ENCODE measurements around the gene C14orf119.

Gene C14orf119

DNA sequence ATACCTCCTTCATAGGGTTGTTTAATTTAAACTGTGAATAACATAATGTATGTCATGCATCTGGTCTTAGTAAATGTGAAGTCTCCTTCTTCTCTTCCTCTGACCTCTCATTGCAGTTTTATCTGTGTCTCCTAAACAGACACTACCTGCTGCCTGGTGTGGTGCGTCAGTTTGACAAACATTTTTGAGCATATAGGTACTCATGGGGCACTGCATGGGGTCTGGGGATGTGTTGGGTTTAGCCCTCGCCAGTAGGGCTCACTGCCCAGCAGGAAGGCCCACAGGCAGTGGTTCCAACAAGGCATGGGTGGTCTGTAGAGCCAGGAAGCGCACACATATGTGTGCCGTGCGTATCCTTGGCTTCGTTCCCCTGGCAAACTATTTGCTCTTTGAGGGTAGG, 26.8 kb downstream of the C14orf119 start:
- no peak for FAIRE-seq
- DNase-seq (ENCODE audit: insufficient read length, low spot score): no peak

GRCh38 chr14:23123419-23123818, 28.1 kb downstream of the C14orf119 start:
- DNase-seq (ENCODE audit: insufficient read length, low spot score) (no peak), FAIRE-seq (no peak)

DNA sequence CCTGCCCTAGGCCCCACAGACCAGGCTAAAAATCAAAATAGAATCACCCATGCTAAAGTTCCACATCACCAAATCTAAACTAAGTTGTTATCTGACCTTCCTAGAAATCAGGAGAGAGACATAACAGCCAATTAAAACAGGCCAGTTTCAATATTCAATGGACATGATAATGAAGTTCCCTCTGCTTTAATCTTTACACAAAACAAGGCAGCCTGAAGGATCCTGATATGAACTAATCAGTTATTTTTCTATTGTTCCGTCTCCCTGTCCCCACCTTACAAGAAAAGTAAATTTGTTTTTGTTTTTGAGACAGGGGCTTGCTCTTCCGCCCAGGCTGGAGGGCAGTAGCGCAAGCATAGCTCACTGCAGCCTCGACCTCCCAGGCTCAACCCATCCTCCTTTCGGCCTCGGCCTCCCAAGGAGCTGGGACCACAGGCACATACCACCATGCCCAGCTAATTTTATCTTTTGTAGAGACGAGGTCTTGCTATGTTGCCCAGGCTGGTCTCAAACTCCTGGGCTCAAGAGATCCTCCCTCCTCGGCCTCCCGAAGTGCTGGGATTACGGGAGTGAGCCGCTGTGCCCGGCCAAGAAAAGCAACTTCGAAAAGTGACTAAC, 29.1 kb downstream of the C14orf119 start:
- FAIRE-seq (no peak), DNase-seq (ENCODE audit: insufficient read length, low spot score) (no peak)

DNA sequence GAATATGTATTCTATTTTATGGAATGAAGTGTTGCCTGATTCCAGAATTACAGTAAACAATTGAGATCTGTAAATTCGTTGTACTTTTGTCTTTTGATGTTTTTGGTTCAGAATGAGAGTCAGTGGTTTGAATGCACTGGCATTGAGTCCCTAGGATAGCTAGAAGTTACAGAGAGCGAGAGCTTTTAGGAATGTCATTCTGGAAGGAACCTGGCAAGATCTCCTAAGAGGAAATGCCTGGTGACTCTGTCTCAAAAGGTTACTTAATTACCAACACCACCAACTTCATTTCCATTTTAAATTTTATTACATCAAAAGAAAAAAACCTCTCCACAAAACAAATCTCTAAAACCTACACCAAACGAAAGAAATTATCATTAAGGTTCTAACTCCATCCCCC, 29.7 kb downstream of the C14orf119 start:
- no peak for FAIRE-seq

GRCh38 chr14:23125933-23126524, 30.7 kb downstream of the C14orf119 start:
- DNase-seq (ENCODE audit: insufficient read length, low spot score) (no peak), FAIRE-seq (no peak)

More for the DNA sequence above, 29.7 kb downstream of the C14orf119 start:
- no peak for DNase-seq (ENCODE audit: insufficient read length, low spot score)

DNA sequence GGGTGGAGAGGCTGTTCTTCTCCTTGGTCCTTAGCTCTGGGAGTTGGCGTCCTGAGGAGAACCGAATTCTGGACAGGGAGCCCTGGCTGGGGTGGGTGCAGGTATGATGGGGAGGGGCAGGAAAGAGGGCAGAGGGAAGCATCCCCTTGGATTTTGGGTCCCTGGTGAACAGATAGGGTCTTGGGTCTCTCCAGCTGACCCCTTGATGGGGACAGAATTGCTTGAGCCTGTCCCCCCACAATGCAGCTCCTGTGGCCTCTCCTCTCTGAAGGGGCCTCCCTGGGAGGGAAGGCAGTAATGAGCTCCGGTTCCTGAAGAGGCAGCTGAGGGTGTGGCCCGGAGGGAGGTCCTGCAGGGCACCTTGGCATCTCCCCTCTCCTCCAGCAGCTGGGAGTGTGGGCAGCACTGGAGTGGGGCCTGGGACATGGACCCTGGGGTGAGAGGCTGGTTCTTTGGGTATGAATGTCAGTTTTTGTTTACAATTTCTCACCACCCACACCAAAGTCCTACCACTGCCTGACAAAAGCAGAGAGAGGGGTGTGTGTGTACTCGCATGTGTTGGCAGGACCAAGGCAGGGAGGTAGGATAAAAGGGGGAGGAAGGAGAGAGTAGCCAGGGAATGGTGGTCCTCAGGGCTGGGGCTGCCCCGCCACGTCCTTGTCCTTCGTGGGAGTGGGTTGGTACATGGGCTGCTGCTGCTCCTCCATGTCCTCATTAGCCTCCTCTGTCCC, 31.4 kb downstream of the C14orf119 start:
- FAIRE-seq: no peak

DNA sequence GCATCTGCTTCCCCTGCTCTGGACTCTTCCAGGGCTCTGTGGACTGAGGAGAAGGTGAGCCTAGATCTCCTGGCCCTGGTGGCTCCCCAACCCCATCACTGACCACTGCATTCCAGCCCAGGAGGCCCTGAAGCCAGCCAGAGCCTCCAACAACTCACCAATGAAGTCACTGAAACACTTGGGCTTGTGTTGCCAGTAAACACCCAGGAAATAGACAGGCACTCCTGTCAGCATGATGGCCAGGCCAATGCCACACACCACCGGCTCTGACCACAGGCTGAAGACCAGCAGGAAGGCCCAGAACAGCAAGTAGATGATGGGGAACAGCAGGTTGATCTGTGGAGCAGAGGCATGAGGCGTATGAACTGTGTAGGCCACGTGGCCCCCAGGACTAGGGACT, 32.6 kb downstream of the C14orf119 start:
- no peak for DNase-seq (ENCODE audit: insufficient read length, low spot score)
- FAIRE-seq: no peak

More for the DNA sequence above, 31.4 kb downstream of the C14orf119 start:
- DNase-seq (ENCODE audit: insufficient read length, low spot score): no peak

GRCh38 chr14:23128969-23129758, 33.9 kb downstream of the C14orf119 start:
- no peak for FAIRE-seq
- DNase-seq (ENCODE audit: insufficient read length, low spot score): no peak

GRCh38 chr14:23129759-23130316, 34.5 kb downstream of the C14orf119 start:
- FAIRE-seq (no peak), DNase-seq (ENCODE audit: insufficient read length, low spot score) (no peak)

- no peak for DNase-seq (ENCODE audit: insufficient read length, low spot score)
- FAIRE-seq: no peak
These were observed 35.6 kb downstream of the C14orf119 start for GRCh38 chr14:23130871-23131270.

GRCh38 chr14:23131482-23131881, 36.2 kb downstream of the C14orf119 start:
- FAIRE-seq: no peak
- DNase-seq (ENCODE audit: insufficient read length, low spot score): no peak

DNA sequence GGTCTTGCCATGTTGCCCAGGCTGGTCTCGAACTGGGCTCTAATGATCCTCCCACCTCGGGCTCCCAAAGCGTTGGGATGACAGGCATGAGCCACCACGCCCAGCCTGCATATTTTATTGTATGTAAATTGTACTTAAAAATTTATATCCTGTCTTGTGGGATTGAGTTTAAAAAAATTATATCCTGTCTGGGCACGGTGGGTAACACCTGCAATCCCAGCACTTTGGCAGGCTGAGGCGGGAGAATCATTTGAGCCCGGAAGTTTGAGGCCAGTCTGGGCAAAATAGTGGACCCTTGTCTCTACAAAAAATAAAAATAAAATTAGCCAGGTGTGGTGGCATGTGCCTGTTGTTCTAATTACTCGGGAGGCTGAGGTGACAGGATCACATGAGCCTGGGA, 37.7 kb downstream of the C14orf119 start:
- no peak for DNase-seq (ENCODE audit: insufficient read length, low spot score)
- no peak for FAIRE-seq

DNA sequence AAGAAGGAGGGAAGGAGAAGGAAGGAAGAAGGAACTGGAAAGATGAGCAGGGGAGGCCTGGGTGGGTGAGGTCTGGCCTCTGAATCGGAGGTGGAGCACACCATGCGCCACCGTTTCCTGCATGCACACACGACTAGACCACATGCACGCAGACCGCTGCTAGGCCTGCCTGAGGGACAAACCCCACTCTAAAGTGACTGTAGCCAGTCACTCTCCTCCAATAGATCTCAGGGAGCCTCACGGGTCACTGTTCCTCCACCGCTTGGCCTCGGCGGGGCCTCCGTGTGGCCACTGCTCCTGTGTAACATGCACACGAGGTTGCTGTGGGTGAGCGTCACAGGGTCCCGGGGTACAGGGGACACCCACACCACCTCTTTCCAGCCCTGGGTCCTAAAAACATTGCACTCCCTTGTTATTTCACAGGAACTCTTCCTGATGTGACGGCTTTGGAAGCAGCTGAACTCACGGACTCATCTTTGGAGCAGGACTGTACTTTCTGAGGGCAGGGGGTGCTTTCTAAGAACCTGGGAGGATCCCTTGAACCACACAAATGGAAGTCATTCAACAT, 41.3 kb downstream of the C14orf119 start:
- DNase-seq (ENCODE audit: insufficient read length, low spot score) (no peak), FAIRE-seq (no peak)

DNA sequence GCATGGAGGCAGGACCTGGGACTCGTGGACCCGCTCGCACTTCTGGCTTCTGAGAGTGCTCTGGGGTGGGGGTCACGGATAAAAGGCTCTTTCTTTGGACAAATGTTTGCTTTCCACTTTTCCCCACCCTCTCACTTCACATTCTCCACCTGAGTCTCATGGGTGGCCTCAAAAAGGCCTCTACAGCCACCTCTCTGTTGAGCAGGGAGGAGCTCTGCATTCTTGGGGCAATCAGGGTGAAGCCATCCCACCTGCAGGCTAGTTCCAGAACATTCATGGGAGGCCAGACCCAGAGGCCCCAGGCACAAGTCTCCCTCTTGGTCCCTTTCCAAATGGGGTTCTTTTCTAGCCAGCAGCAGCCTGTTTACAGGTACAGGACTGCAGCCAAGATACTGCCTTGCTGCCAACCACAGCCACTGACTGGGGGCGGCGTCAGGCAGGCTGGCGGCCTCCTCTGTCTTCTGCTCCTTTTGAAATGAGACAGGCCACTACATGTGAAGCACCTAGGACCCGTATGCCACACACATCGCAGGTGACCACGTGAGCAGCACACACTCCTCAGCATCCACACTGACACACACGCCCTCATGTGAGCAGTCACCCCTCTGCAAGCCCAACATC, 42.0 kb downstream of the C14orf119 start:
- no peak for DNase-seq (ENCODE audit: insufficient read length, low spot score)
- no peak for FAIRE-seq

GRCh38 chr14:23137813-23138535, 42.7 kb downstream of the C14orf119 start:
- no peak for FAIRE-seq

GRCh38 chr14:23139874-23140273, 44.6 kb downstream of the C14orf119 start:
- DNase-seq (ENCODE audit: insufficient read length, low spot score) (no peak), FAIRE-seq (no peak)

More at GRCh38 chr14:23137813-23138535, 42.7 kb downstream of the C14orf119 start:
- no peak for DNase-seq (ENCODE audit: insufficient read length, low spot score)

- no peak for FAIRE-seq
- DNase-seq (ENCODE audit: insufficient read length, low spot score): no peak
These were observed 45.1 kb downstream of the C14orf119 start for GRCh38 chr14:23140371-23140770.

GRCh38 chr14:23141706-23142444, 46.6 kb downstream of the C14orf119 start:
- DNase-seq (ENCODE audit: insufficient read length, low spot score) (no peak), FAIRE-seq (no peak)

- FAIRE-seq: no peak
- DNase-seq (ENCODE audit: insufficient read length, low spot score): no peak
These were observed 47.5 kb downstream of the C14orf119 start for GRCh38 chr14:23142826-23143225.

Data from GM19239 (cell line).